Keratinocyte (primary cell): ENCODE data around the gene DOCK7. TPM values are rescaled to one million over a fixed set of nuclear protein-coding genes. Genes with fewer than 3 reads are reported as not detected.
A peak's percentile ranks its signal among the peaks of the same experiment; 100 is the strongest.

Experiments
- DNase-seq: peaks from one replicate; pipeline ENCODE4 v3.0.0-alpha.2; 2011; ENCODE audit warnings: low read depth, missing footprints, low spot score
- FAIRE-seq: peaks from 2 replicates; lab custom pipeline; 2011; peaks lifted over from hg19 to GRCh38; lab: Jason Lieb, UNC
- H2AFZ ChIP-seq: 2 replicates; pipeline ENCODE4 v1.6.0; 2012; ENCODE audit warnings: low read length, control low read depth, inconsistent platforms; ENCODE audit not compliant: control insufficient read depth
- H3K27ac ChIP-seq: 2 replicates; pipeline ENCODE4 v1.5.1; 2011; ENCODE audit warnings: low read length; ENCODE audit not compliant: control insufficient read depth, insufficient read depth
- H3K27me3 ChIP-seq: 3 replicates; pipeline ENCODE4 v1.6.0; 2011; ENCODE audit warnings: low read length; ENCODE audit not compliant: control insufficient read depth, insufficient read depth; ENCODE audit errors: extremely low read depth
- H3K36me3 ChIP-seq, 2 experiments: 2 replicates in 1 of 2; 3 replicates in 1 of 2; pipeline ENCODE4 v1.5.1; 2011; ENCODE audit warnings: low read length in 2 of 2, mild to moderate bottlenecking in 1 of 2; ENCODE audit not compliant: control insufficient read depth in 2 of 2, insufficient read depth in 2 of 2; ENCODE audit errors: extremely low read depth in 1 of 2
- H3K4me1 ChIP-seq: 3 replicates; pipeline ENCODE4 v1.5.1; 2011; ENCODE audit warnings: low read length; ENCODE audit not compliant: control insufficient read depth, insufficient read depth; ENCODE audit errors: extremely low read depth
- H3K4me2 ChIP-seq: 3 replicates; pipeline ENCODE4 v1.6.0; 2011; ENCODE audit warnings: low read depth, low read length; ENCODE audit not compliant: control insufficient read depth, insufficient read depth; ENCODE audit errors: extremely low read depth
- H3K4me3 ChIP-seq, 3 experiments: fragments of 200-600 bp in 1 of 3; sonication (generic) in 1 of 3; 2 replicates in 2 of 3; 3 replicates in 1 of 3; pipeline ENCODE4 v1.5.1; 2011 to 2016; ENCODE audit warnings: low read length in 3 of 3, mild to moderate bottlenecking in 3 of 3, control low read depth in 2 of 3, inconsistent platforms in 1 of 3, low read depth in 1 of 3, mixed read lengths in 1 of 3, mixed run types in 1 of 3, moderate library complexity in 1 of 3; ENCODE audit not compliant: control insufficient read depth in 2 of 3, insufficient read depth in 2 of 3; ENCODE audit errors: extremely low read depth in 1 of 3
- H3K79me2 ChIP-seq: 2 replicates; pipeline ENCODE4 v1.6.0; 2012; ENCODE audit warnings: low read length; ENCODE audit not compliant: control insufficient read depth, insufficient read depth
- H3K9ac ChIP-seq: 3 replicates; pipeline ENCODE4 v1.6.0; 2011; ENCODE audit warnings: low read length; ENCODE audit not compliant: control insufficient read depth, insufficient read depth; ENCODE audit errors: extremely low read depth
- H3K9me1 ChIP-seq: 3 replicates; pipeline ENCODE4 v1.6.0; 2011; ENCODE audit warnings: low read length; ENCODE audit not compliant: control insufficient read depth, insufficient read depth; ENCODE audit errors: extremely low read depth
- H3K9me3 ChIP-seq: 2 replicates; pipeline ENCODE4 v1.5.1; 2012; ENCODE audit warnings: low read depth, low read length; ENCODE audit not compliant: control insufficient read depth
- H4K20me1 ChIP-seq: 3 replicates; pipeline ENCODE4 v1.6.0; 2011; ENCODE audit warnings: low read length; ENCODE audit not compliant: control insufficient read depth, insufficient read depth; ENCODE audit errors: extremely low read depth
- CTCF ChIP-seq, 3 experiments: IDR thresholded peaks in 1 of 3; conservative IDR thresholded peaks in 1 of 3; optimal IDR thresholded peaks in 1 of 3; 2 replicates in 2 of 3; 3 replicates in 1 of 3; pipeline versions ENCODE3 to v1.5.1; 2011; ENCODE audit warnings: low read length in 3 of 3, mild to moderate bottlenecking in 3 of 3, moderate library complexity in 2 of 3, control low read depth in 1 of 3, inconsistent platforms in 1 of 3; ENCODE audit not compliant: insufficient read depth in 2 of 3; ENCODE audit errors: extremely low read depth in 1 of 3
- EZH2 ChIP-seq: IDR thresholded peaks from one replicate; pipeline ENCODE4 v1.6.1; 2012; ENCODE audit warnings: inconsistent platforms, mild to moderate bottlenecking, low read length, moderate library complexity
- dilution Hi-C: fragments of 300-500 bp; cut with MboI; formaldehyde crosslinking; loops from one replicate; pipeline ENCODE4 v1.7.0; 2020; ENCODE audit warnings: low sequenced_read_pairs; ENCODE audit not compliant: extremely low pct_ligation_motif_present
- polyA plus RNA-seq, 5 experiments: library from polyadenylated mRNA; depleted of rRNA in 3 of 5; stranded (reverse) in 3 of 5; stranded (forward) in 1 of 5; unstranded in 1 of 5; fragments of >200 nt; gene quantifications; 1 replicate in 1 of 5; 2 replicates in 3 of 5; 3 replicates in 1 of 5; pipeline versions ENCODE4 v1.2.1 to v1.2.3, GENCODE V29; 2011 to 2012; ENCODE audit warnings: missing spikeins in 2 of 5, low read depth in 1 of 5, low replicate concordance in 1 of 5

Gene DOCK7
- polyA plus RNA-seq, 1 donor (not counting 4 experiments of a cell fraction or from before 2014, with no cell fraction given): 66.9 TPM

GRCh38 chr1:62712336-62713243, 24.4 kb upstream of the DOCK7 start:
- DNase-seq (no peak), FAIRE-seq (peak; percentile 85)
- no peaks in the 10 kb centered on the region for H3K9me3 ChIP-seq
- no peaks in the 10 kb centered on the region for H3K9me1 ChIP-seq
- no peak overlapping the region for H3K9ac ChIP-seq
- no peaks in the 10 kb centered on the region for H3K36me3 ChIP-seq
- no peak overlapping the region for H2AFZ ChIP-seq
- H3K4me3 ChIP-seq: no peak overlapping the region
- H3K79me2 ChIP-seq: no peaks in the 10 kb centered on the region
- H4K20me1 ChIP-seq: no peaks in the 10 kb centered on the region
- peak overlapping the region; percentile 36 for H3K27ac ChIP-seq
- H3K4me1 ChIP-seq: peaks cover 20% of the 10 kb centered on the region
- dilution Hi-C loops: no loop called here
- TF ChIP-seq CTCF (optimal IDR thresholded peaks at IDR 0.05 in 1 of 3, IDR thresholded peaks at IDR 0.05 in 1 of 3, conservative IDR thresholded peaks at IDR 0.05 in 1 of 3; ENCODE audit: extremely low read depth in 1 of 3, insufficient read depth in 2 of 3, low read length in 3 of 3) (no peak), EZH2 (no peak)
- peak overlapping the region; percentile 32 for H3K4me2 ChIP-seq
- no peaks in the 10 kb centered on the region for H3K27me3 ChIP-seq

- DNase-seq: no peak
- Histone ChIP-seq H3K27ac (no peak overlapping the region), H3K4me2 (no peak overlapping the region), H3K79me2 (no peaks in the 10 kb centered on the region), H3K4me1 (peaks cover 5% of the 10 kb centered on the region), H3K27me3 (no peaks in the 10 kb centered on the region), H4K20me1 (no peaks in the 10 kb centered on the region), H2AFZ (no peak overlapping the region), H3K9ac (no peak overlapping the region), H3K9me3 (no peaks in the 10 kb centered on the region), H3K4me3 (no peak overlapping the region), H3K9me1 (no peaks in the 10 kb centered on the region), H3K36me3 (no peaks in the 10 kb centered on the region)
- FAIRE-seq: no peak
- dilution Hi-C loops: no loop called here
- no peak for TF ChIP-seq CTCF (optimal IDR thresholded peaks at IDR 0.05 in 1 of 3, IDR thresholded peaks at IDR 0.05 in 1 of 3, conservative IDR thresholded peaks at IDR 0.05 in 1 of 3; ENCODE audit: extremely low read depth in 1 of 3, insufficient read depth in 2 of 3, low read length in 3 of 3)
- TF ChIP-seq EZH2: no peak
Measured at GRCh38 chr1:62707744-62708120, 19.5 kb upstream of the DOCK7 start.
